ENCODE measurements around the gene MCHR2.

- no peak for TF ChIP-seq CTCF (IDR thresholded peaks at IDR 0.05)
- no peak for TF ChIP-seq ZFX (IDR thresholded peaks at IDR 0.05; ENCODE audit: borderline replicate concordance)
Observed at GRCh38 chr6:99875068-99875467, 119.0 kb downstream of the MCHR2 start.
